GM12878 (cell line): ENCODE measurements around the gene CFAP97. TPM values are rescaled to one million over a fixed set of nuclear protein-coding genes. Genes with fewer than 3 reads are reported as not detected.

Experiments used
- BHLHE40 ChIP-seq, 2 experiments: fragments of 450-650 bp in 1 of 2; IDR thresholded peaks; 2 replicates each; pipeline ENCODE4 v1.6.1; 2011 to 2017; ENCODE audit warnings: low read depth in 2 of 2, borderline replicate concordance in 1 of 2, improper control_type of control experiment in 1 of 2, low read length in 1 of 2, mild to moderate bottlenecking in 1 of 2
- BMI1 ChIP-seq: fragments of 450-650 bp; IDR thresholded peaks from 2 replicates; pipeline ENCODE4 v1.6.1; 2016; ENCODE audit warnings: mild to moderate bottlenecking, moderate library complexity, borderline replicate concordance
- CBFB ChIP-seq: IDR thresholded peaks from 2 replicates; pipeline ENCODE4 v1.6.1; 2016; ENCODE audit warnings: antibody characterized with exemption, low read depth
- CUX1 ChIP-seq: IDR thresholded peaks from 2 replicates; pipeline ENCODE4 v1.6.1; 2012; ENCODE audit warnings: improper control_type of control experiment, low read depth, low read length; ENCODE audit not compliant: insufficient replicate concordance
- DPF2 ChIP-seq: fragments of 450-650 bp; IDR thresholded peaks from 2 replicates; pipeline ENCODE4 v1.6.1; 2017; ENCODE audit warnings: mild to moderate bottlenecking
- EED ChIP-seq: sonication (generic); IDR thresholded peaks from 2 replicates; pipeline ENCODE4 v1.6.1; 2016; ENCODE audit warnings: antibody characterized with exemption, low read depth
- EP300 ChIP-seq, 2 experiments: fragments of 150-350 bp in 1 of 2; IDR thresholded peaks; 2 replicates each; pipeline ENCODE4 v1.6.1; 2011 to 2012; ENCODE audit warnings: low read depth in 2 of 2, low read length in 2 of 2, borderline replicate concordance in 1 of 2, improper control_type of control experiment in 1 of 2, inconsistent platforms in 1 of 2; ENCODE audit not compliant: control insufficient read depth in 1 of 2
- ETV6 ChIP-seq, 2 experiments: fragments of 450-650 bp in 1 of 2; IDR thresholded peaks in 1 of 2; conservative IDR thresholded peaks in 1 of 2; 2 replicates each; pipeline ENCODE4 v1.6.1; 2014; ENCODE audit warnings: antibody characterized with exemption in 1 of 2, borderline replicate concordance in 1 of 2, low read depth in 1 of 2, mild to moderate bottlenecking in 1 of 2, moderate library complexity in 1 of 2
- IKZF1 ChIP-seq: fragments of 450-650 bp; conservative IDR thresholded peaks from 2 replicates; pipeline ENCODE4 v1.6.1; 2017; ENCODE audit warnings: antibody characterized with exemption, mild to moderate bottlenecking
- IKZF2 ChIP-seq, 2 experiments: fragments of 450-650 bp; IDR thresholded peaks; 2 replicates each; pipeline ENCODE4 v1.6.1; 2017; ENCODE audit warnings: mild to moderate bottlenecking in 2 of 2, moderate library complexity in 2 of 2
- JUNB ChIP-seq: IDR thresholded peaks from 2 replicates; pipeline ENCODE4 v1.6.1; 2016; ENCODE audit warnings: antibody characterized with exemption, mild to moderate bottlenecking
- MLLT1 ChIP-seq: fragments of 450-650 bp; IDR thresholded peaks from 2 replicates; pipeline ENCODE4 v1.6.1; 2016; ENCODE audit warnings: mild to moderate bottlenecking
- PML ChIP-seq: IDR thresholded peaks from 2 replicates; pipeline ENCODE4 v1.6.1; 2012; ENCODE audit warnings: low read length, inconsistent platforms
- PRDM15 ChIP-seq: fragments of 450-650 bp; formaldehyde crosslinking; IDR thresholded peaks from 2 replicates; pipeline ENCODE4 v1.4.0; 2020; ENCODE audit warnings: mild to moderate bottlenecking, moderate library complexity
- RUNX3 ChIP-seq: IDR thresholded peaks from 2 replicates; pipeline ENCODE4 v1.6.1; 2012; ENCODE audit warnings: low read length, inconsistent platforms
- SKIL ChIP-seq: fragments of 450-650 bp; IDR thresholded peaks from 2 replicates; pipeline ENCODE4 v1.6.1; 2017; ENCODE audit warnings: mild to moderate bottlenecking, low read depth, inconsistent platforms; ENCODE audit not compliant: poor library complexity, severe bottlenecking
- ZNF217 ChIP-seq: fragments of 450-650 bp; IDR thresholded peaks from 2 replicates; pipeline ENCODE4 v1.6.1; 2017; ENCODE audit warnings: antibody characterized with exemption, mild to moderate bottlenecking
- ZNF24 ChIP-seq: fragments of 450-650 bp; IDR thresholded peaks from 2 replicates; pipeline ENCODE4 v1.6.1; 2017; ENCODE audit warnings: antibody characterized with exemption, mild to moderate bottlenecking
- polyA plus RNA-seq, 11 experiments: library from polyadenylated mRNA; depleted of rRNA in 4 of 11; unstranded in 6 of 11; stranded (reverse) in 5 of 11; fragments of >200 nt; fragmentation: Nextera tagmentation in 4 of 11; fragmentation: Illumina TruSeq in 1 of 11; extraction: Ambion mirVana in 4 of 11; extraction: Trizol in 1 of 11; gene quantifications; 1 replicate in 1 of 11; 2 replicates in 10 of 11; pipeline versions ENCODE4 v1.2.1 to v1.2.3, GENCODE V29; 2011 to 2016; ENCODE audit warnings: inconsistent platforms in 2 of 11, missing spikeins in 2 of 11, low read depth in 1 of 11
- total RNA-seq, 4 experiments: library from RNA; depleted of rRNA in 3 of 4; stranded (reverse); fragments of >200 nt in 3 of 4; fragmentation: Illumina TruSeq in 1 of 4; extraction: Trizol in 1 of 4; gene quantifications; 2 replicates each; pipeline versions ENCODE4 v1.2.1 to v1.2.3, GENCODE V29; 2013 to 2021

The CFAP97 gene
- total and polyA plus RNA-seq, 10 of the 15 experiments (the other 5 are each of a cell fraction or from before 2014, with no cell fraction given) = 26.4 to 62.7 (median 48.0) TPM

- TF ChIP-seq RUNX3 (peak; percentile 100), PRDM15 (CRISPR knock-in tag) (no peak), DPF2 (peak; percentile 84), MLLT1 (peak; percentile 98), JUNB (peak; percentile 78), PML (peak; percentile 53; the same call in 1 of the 2 replicates), EED (peak; percentile 85), IKZF2 (IDR thresholded peaks at IDR 0.05) (peak; percentile 92 to 93), IKZF1 (peak; percentile 87), ZNF24 (peak; percentile 87), BMI1 (peak; percentile 57; the same call in 1 of the 2 replicates), EP300 (IDR thresholded peaks at IDR 0.05; ENCODE audit: borderline replicate concordance in 1 of 2, control insufficient read depth in 1 of 2, low read depth in 2 of 2, low read length in 2 of 2) (peak; percentile 35 to 36; a peak in 2 of 4 replicates), ZNF217 (peak; percentile 94), CBFB (peak; percentile 99), ETV6 (conservative IDR thresholded peaks at IDR 0.05 in 1 of 2, IDR thresholded peaks at IDR 0.05 in 1 of 2; ENCODE audit: borderline replicate concordance in 1 of 2, low read depth in 1 of 2) (peak in 1 of 2 experiments; percentile 70; a peak in 1 of 4 replicates), BHLHE40 (IDR thresholded peaks at IDR 0.05; ENCODE audit: borderline replicate concordance in 1 of 2, low read depth in 2 of 2, low read length in 1 of 2) (peak; percentile 47 to 70; a peak in 1 of 4 replicates), CUX1 (no peak), SKIL (peak; percentile 89)
Measured at GRCh38 chr4:185165605-185166063, 38.2 kb downstream of the CFAP97 start (continued).
